D721Med (cell line): ENCODE results near the gene STK32B.
"Not testable (repeated sequence)": the region's sequence is repeated elsewhere in the genome, so short reads cannot be mapped to it uniquely, and the experiment has no call there.

ENCODE experiments used
- DNase-seq: peaks from one replicate; pipeline ENCODE4 v3.0.0; 2011; ENCODE audit warnings: low spot score; ENCODE audit not compliant: insufficient read length
- FAIRE-seq: peaks from 2 replicates; lab custom pipeline; 2011; peaks lifted over from hg19 to GRCh38; lab: Jason Lieb, UNC
- CTCF ChIP-seq: IDR thresholded peaks from 2 replicates; pipeline ENCODE4 v1.5.1; 2012; ENCODE audit warnings: mild to moderate bottlenecking, control low read depth; ENCODE audit not compliant: insufficient read depth; ENCODE audit errors: missing control alignments

STK32B gene

GRCh38 chr4:5051278-5052203 is at the start of gene STK32B:
Gene STK32B, plus strand, starts transcription at chr4:5051480.
- DNase-seq: peak; percentile 55
- FAIRE-seq: no peak
- TF ChIP-seq CTCF: no peak

- DNase-seq, FAIRE-seq: not testable (repeated sequence)
These were observed 49.6 kb upstream of the STK32B start for GRCh38 chr4:5001641-5002040.

GRCh38 chr4:5003372-5003857 is 47.9 kb upstream of the STK32B start:
- TF ChIP-seq CTCF: no peak
- FAIRE-seq: no peak
- no peak for DNase-seq

- FAIRE-seq (no peak), DNase-seq (no peak)
- no peak for TF ChIP-seq CTCF
These were observed 47.4 kb upstream of the STK32B start for GRCh38 chr4:5003918-5004317.

- DNase-seq: no peak
- no peak for FAIRE-seq
- no peak for TF ChIP-seq CTCF
These were observed 46.8 kb upstream of the STK32B start for GRCh38 chr4:5004496-5004895.

GRCh38 chr4:5006932-5007331 is 44.3 kb upstream of the STK32B start:
- DNase-seq, FAIRE-seq: not testable (repeated sequence)

GRCh38 chr4:5009796-5010195 is 41.5 kb upstream of the STK32B start:
- FAIRE-seq (no peak), DNase-seq (no peak)
- no peak for TF ChIP-seq CTCF

GRCh38 chr4:5010984-5011383 is 40.3 kb upstream of the STK32B start:
- DNase-seq (no peak), FAIRE-seq (no peak)
- no peak for TF ChIP-seq CTCF
